ENCODE data around the gene CADM4.

DNA sequence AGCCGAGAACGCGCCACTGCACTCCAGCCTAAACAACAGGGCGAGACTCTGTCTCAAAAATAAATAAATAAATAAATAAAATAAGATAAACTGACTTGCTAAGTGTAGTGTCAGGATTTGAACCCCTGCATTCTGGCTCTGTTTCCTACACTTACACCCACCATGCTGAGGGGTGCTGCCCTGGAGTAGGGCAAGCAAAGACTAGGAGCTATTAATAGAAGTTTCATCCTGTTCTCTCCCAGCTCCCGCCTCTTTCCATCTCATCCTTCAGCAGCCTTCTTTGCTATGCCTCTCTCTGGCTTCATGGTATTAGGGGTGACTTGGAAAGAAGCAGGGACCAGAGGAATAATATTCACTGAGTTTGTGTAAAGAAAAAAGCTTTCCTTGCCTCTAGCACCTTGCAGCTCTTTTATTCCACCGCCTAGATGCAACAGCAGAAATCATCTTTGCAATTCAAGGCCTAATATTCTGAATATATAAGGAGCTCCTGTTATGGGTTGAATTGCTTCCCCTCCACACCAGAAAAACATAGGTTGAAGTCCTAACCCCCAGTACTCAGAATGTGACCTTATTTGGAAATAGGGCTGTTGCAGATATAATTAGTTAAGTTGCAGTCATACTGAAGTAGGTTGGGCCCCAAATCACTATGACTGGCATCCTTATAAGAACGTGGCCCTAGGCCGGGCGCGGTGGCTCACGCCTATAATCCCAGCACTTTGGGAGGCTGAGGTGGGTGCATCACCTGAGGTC, 39.0 kb upstream of the CADM4 start:
- TF ChIP-seq CTCF (IDR thresholded peaks at IDR 0.05; ENCODE audit: low read depth, low read length, missing input control): no peak
- no peak for TF ChIP-seq YY1 (IDR thresholded peaks at IDR 0.05)
- TF ChIP-seq SP1 (IDR thresholded peaks at IDR 0.05): no peak
- no peak for TF ChIP-seq JUND (IDR thresholded peaks at IDR 0.05)
- no peak for TF ChIP-seq ATF3 (IDR thresholded peaks at IDR 0.05)
- TF ChIP-seq, protein P1, sequence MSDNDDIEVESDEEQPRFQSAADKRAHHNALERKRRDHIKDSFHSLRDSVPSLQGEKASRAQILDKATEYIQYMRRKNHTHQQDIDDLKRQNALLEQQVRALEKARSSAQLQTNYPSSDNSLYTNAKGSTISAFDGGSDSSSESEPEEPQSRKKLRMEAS (IDR thresholded peaks at IDR 0.05): no peak
- TF ChIP-seq, protein P2, sequence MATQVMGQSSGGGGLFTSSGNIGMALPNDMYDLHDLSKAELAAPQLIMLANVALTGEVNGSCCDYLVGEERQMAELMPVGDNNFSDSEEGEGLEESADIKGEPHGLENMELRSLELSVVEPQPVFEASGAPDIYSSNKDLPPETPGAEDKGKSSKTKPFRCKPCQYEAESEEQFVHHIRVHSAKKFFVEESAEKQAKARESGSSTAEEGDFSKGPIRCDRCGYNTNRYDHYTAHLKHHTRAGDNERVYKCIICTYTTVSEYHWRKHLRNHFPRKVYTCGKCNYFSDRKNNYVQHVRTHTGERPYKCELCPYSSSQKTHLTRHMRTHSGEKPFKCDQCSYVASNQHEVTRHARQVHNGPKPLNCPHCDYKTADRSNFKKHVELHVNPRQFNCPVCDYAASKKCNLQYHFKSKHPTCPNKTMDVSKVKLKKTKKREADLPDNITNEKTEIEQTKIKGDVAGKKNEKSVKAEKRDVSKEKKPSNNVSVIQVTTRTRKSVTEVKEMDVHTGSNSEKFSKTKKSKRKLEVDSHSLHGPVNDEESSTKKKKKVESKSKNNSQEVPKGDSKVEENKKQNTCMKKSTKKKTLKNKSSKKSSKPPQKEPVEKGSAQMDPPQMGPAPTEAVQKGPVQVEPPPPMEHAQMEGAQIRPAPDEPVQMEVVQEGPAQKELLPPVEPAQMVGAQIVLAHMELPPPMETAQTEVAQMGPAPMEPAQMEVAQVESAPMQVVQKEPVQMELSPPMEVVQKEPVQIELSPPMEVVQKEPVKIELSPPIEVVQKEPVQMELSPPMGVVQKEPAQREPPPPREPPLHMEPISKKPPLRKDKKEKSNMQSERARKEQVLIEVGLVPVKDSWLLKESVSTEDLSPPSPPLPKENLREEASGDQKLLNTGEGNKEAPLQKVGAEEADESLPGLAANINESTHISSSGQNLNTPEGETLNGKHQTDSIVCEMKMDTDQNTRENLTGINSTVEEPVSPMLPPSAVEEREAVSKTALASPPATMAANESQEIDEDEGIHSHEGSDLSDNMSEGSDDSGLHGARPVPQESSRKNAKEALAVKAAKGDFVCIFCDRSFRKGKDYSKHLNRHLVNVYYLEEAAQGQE (IDR thresholded peaks at IDR 0.05): no peak
- TF ChIP-seq HNF4G (IDR thresholded peaks at IDR 0.05): no peak
- TF ChIP-seq TAF1 (conservative IDR thresholded peaks at IDR 0.05): no peak
- TF ChIP-seq FOXA1 (IDR thresholded peaks at IDR 0.05): no peak

Measured in liver (tissue), 3 donors.